Glutamatergic neuron (in vitro differentiated cells): ENCODE results near the gene CYP51A1. TPM values are rescaled to one million over a fixed set of nuclear protein-coding genes. Genes with fewer than 3 reads are reported as not detected.
"Not testable (repeated sequence)": the region's sequence is repeated elsewhere in the genome, so short reads cannot be mapped to it uniquely, and the experiment has no call there.

ENCODE experiments used
- DNase-seq: peaks from one replicate; pipeline ENCODE4 v3.0.0; 2022
- H3K27ac Mint-ChIP-seq: one replicate; pipeline ENCODE4 v1.8.0; 2020; ENCODE audit warnings: mild to moderate bottlenecking, mixed read lengths, inconsistent platforms; ENCODE audit not compliant: unreplicated experiment
- H3K27me3 Mint-ChIP-seq: one replicate; pipeline ENCODE4 v1.8.0; 2020; ENCODE audit warnings: mild to moderate bottlenecking, moderate library complexity, mixed read lengths, inconsistent platforms; ENCODE audit not compliant: unreplicated experiment
- H3K36me3 Mint-ChIP-seq: one replicate; pipeline ENCODE4 v1.8.0; 2020; ENCODE audit warnings: mild to moderate bottlenecking, mixed read lengths, inconsistent platforms; ENCODE audit not compliant: unreplicated experiment
- H3K4me1 Mint-ChIP-seq: one replicate; pipeline ENCODE4 v1.8.0; 2020; ENCODE audit warnings: mild to moderate bottlenecking, low read depth, mixed read lengths, inconsistent platforms; ENCODE audit not compliant: unreplicated experiment
- H3K4me3 Mint-ChIP-seq: one replicate; pipeline ENCODE4 v1.8.0; 2020; ENCODE audit warnings: mild to moderate bottlenecking, mixed read lengths, inconsistent platforms; ENCODE audit not compliant: unreplicated experiment
- H3K9me3 Mint-ChIP-seq: one replicate; pipeline ENCODE4 v1.8.0; 2020; ENCODE audit warnings: mild to moderate bottlenecking, moderate library complexity, mixed read lengths, inconsistent platforms; ENCODE audit not compliant: unreplicated experiment
- CTCF ChIP-seq: fragments of 200-600 bp; sonication (generic); IDR thresholded peaks from one replicate; pipeline ENCODE4 v1.5.0; 2021; ENCODE audit not compliant: partially characterized antibody, unreplicated experiment
- total RNA-seq: library from RNA; stranded (reverse); fragmentation: NEBNext Ultra II Directional; extraction: Animal tissue kit (Norgen Biotek cat#: 25700); gene quantifications from one replicate; pipeline ENCODE4 v1.2.1, GENCODE V29; 2021; ENCODE audit not compliant: unreplicated experiment

CYP51A1 gene
- total RNA-seq, 1 donor from 2014 or later = 207 TPM

GRCh38 chr7:92095380-92095779, 38.9 kb downstream of the CYP51A1 start:
- no peak for TF ChIP-seq CTCF
- Mint-ChIP-seq H3K9me3 (no peaks in the 10 kb centered on the region), H3K4me1 (no peaks in the 10 kb centered on the region), H3K36me3 (no peaks in the 10 kb centered on the region), H3K4me3 (no peak overlapping the region), H3K27me3 (no peaks in the 10 kb centered on the region), H3K27ac (no peak overlapping the region)
- no peak for DNase-seq

GRCh38 chr7:92092210-92092609, 42.1 kb downstream of the CYP51A1 start:
- H3K4me1 Mint-ChIP-seq = no peaks in the 10 kb centered on the region
- no peak for DNase-seq
- no peaks in the 10 kb centered on the region for H3K9me3 Mint-ChIP-seq
- H3K36me3 Mint-ChIP-seq = peaks cover 6% of the 10 kb centered on the region
- TF ChIP-seq CTCF = no peak
- no peaks in the 10 kb centered on the region for H3K27me3 Mint-ChIP-seq
- no peak overlapping the region for H3K4me3 Mint-ChIP-seq
- no peak overlapping the region for H3K27ac Mint-ChIP-seq

DNA sequence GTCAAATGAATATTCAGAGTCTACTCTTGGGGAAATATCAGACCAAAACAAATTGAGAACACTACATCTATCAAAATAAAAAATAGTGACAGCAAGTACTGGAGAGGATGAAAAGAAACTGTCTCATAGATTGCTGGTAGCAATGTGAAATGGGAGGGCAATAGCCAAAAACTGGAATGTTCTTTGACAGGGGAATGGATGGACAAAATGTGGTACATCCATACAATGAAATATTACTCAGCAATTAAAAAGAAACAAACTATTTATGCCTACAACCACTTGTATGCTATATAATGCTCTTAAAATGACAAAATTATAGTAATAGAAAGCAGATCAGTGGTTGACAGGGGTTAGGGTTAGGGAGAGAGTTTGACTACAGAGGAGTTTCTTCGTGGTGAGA, 46.0 kb downstream of the CYP51A1 start:
- Mint-ChIP-seq H3K27me3 (no peaks in the 10 kb centered on the region), H3K36me3 (peaks cover 12% of the 10 kb centered on the region), H3K4me1 (no peaks in the 10 kb centered on the region), H3K4me3 (no peak overlapping the region), H3K9me3 (peaks cover 2% of the 10 kb centered on the region), H3K27ac (no peak overlapping the region)
- TF ChIP-seq CTCF = no peak
- DNase-seq = no peak

DNA sequence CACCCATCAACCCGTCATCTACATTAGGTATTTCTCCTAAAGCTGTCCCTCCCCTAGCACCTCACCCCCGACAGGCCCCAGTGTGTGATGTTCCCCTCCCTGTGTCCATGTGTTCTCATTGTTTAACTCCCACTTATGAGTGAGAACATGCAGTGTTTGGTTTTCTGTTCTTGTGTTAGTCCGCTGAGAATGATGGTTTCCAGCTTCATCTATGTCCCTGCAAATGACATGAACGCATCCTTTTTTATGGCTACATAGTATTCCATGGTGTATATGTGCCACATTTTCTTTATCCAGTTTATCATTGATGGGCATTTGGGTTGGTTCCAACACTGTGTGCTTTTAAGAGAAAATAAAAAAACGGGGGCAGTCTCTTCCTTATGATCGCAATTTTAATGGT, 50.4 kb downstream of the CYP51A1 start:
- not testable (repeated sequence) for DNase-seq, H3K4me3 Mint-ChIP-seq, H3K27ac Mint-ChIP-seq, H3K27me3 Mint-ChIP-seq, H3K4me1 Mint-ChIP-seq, H3K9me3 Mint-ChIP-seq
- H3K36me3 Mint-ChIP-seq = peaks cover 12% of the 10 kb centered on the region

DNA sequence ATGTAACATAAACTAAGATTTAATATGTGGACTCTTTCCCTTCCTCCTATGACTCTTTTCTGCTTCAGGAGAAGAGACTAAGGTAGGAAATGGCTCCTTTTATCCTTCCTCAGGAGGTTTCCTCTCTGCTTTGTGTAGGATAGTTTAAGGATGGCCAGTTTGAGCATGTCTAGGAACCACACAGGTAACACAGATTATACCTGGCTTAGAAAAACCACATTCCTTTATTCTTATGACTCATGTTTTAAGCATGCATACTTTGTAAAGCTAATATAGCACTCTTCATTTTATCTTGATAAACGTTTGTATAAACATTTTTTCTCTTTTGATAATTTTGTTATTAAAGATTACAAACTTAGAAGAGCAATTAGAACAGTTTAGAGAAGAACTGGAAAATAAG, 57.8 kb downstream of the CYP51A1 start:
- DNase-seq = no peak
- Mint-ChIP-seq H3K9me3 (no peaks in the 10 kb centered on the region), H3K27ac (no peak overlapping the region), H3K4me3 (no peak overlapping the region), H3K36me3 (no peaks in the 10 kb centered on the region), H3K27me3 (no peaks in the 10 kb centered on the region), H3K4me1 (no peaks in the 10 kb centered on the region)
- no peak for TF ChIP-seq CTCF
